Measurements from ENCODE around the gene GRM2. TPM values are rescaled to one million over a fixed set of nuclear protein-coding genes. Genes with fewer than 3 reads are reported as not detected.
A peak's percentile ranks its signal among the peaks of the same experiment; 100 is the strongest.

The GRM2 gene
- total RNA-seq, 1 experiment from 2014 or later, result 0.57 TPM

DNA sequence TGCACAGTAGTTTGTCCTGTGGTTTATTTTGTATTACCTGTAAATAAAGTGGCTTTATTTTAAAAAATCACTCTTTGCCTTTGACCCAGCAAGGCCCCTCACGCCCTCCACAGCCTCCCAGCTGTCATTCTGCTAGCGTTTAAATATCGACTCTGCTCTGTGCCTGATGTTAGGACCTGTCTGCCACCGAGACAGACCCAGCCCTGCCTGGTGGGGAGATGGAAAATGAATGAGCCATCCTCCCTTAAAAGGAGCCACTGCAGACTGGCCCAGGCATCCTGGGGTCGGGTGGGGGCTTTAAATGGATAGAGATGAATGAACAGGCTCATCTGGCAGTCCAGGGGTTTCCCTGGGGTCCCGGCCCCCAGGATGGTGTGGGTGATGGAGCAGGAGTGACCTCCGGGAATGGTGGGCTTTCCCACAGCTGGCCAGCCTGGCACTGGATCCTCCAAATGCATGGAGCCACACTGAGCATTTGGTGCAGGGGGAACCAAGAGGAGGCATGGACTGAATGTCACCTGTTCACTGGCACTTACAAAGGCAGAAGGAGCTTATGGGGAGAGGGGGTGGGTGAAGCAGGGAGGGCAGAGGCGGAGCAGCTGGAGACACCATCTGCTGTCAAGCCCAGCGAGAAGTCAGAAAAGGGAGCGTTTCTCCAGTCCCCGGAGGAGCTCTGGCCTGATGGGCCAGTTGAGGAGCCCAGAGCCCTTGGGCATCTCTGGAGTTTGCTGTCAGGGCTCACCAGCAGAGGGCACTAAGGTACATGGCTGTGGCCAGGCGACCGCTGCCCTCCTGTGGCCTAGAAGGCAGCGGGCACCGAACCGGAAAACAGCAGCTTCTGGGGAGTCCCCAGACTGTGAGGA is 11.9 kb downstream of the GRM2 start:
- Mint-ChIP-seq H3K27me3 (ENCODE audit: unreplicated experiment) (peaks cover 21% of the 10 kb centered on the region), H3K4me3 (ENCODE audit: low read depth, unreplicated experiment) (no peak overlapping the region), H3K4me1 (ENCODE audit: low read depth, unreplicated experiment) (no peaks in the 10 kb centered on the region), H3K36me3 (ENCODE audit: insufficient read depth, unreplicated experiment) (no peaks in the 10 kb centered on the region), H3K27ac (ENCODE audit: unreplicated experiment) (no peak overlapping the region), H3K9me3 (ENCODE audit: low read depth, unreplicated experiment) (no peaks in the 10 kb centered on the region)
- intact Hi-C loops (cut with micrococcal nuclease; ENCODE audit: unreplicated experiment), result loop anchor here (1.0 kb wide), 1 partner anchor 82 kb away; no protein-coding TSS in a partner anchor
- no TSS peak for BruUV-seq (replicated peaks)
- DNase-seq, result peak; percentile 84
- CTCF ChIA-PET, result interaction anchor here (0.5 to 1.7 kb wide), 5 partner anchors 80 to 697 kb away, joined by 3 to 30 read pairs (median 4); partner anchors contain the start of genes ABHD14B and RRP9
- TF ChIP-seq, protein P1, sequence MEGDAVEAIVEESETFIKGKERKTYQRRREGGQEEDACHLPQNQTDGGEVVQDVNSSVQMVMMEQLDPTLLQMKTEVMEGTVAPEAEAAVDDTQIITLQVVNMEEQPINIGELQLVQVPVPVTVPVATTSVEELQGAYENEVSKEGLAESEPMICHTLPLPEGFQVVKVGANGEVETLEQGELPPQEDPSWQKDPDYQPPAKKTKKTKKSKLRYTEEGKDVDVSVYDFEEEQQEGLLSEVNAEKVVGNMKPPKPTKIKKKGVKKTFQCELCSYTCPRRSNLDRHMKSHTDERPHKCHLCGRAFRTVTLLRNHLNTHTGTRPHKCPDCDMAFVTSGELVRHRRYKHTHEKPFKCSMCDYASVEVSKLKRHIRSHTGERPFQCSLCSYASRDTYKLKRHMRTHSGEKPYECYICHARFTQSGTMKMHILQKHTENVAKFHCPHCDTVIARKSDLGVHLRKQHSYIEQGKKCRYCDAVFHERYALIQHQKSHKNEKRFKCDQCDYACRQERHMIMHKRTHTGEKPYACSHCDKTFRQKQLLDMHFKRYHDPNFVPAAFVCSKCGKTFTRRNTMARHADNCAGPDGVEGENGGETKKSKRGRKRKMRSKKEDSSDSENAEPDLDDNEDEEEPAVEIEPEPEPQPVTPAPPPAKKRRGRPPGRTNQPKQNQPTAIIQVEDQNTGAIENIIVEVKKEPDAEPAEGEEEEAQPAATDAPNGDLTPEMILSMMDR (IDR thresholded peaks at IDR 0.05; ENCODE audit: unreplicated experiment), result peak; percentile 92

DNA sequence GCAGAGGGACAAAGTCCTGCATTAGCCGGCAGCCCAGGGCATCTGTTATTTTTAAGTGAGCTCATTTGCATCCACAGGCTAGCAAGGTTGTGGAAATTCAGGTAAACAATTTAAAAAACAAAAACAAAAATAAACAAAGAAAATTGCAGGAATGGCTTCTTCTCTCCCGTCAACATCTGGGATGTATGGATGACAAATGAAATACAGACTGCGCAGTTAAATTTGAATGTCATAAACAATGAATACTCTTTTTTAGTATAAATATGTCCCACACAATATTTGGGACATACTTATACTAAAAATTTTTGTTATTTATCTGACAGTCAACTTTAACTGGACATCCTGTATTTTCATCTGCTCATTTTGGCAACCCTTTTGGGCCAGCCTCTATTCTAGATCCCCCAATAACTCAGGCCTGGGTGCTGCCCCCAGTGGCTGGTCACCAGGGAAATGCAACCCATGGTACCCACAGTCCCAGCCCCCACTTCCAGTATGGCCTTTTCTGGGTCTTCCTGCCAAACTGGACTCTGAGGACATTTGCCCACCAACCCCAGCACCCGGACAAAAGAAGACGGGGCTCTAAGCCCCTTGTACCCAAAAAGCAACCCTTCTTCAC is 12.7 kb downstream of the GRM2 start:
- BruUV-seq (replicated peaks), result no TSS peak
- Mint-ChIP-seq H3K4me1 (ENCODE audit: low read depth, unreplicated experiment) (no peaks in the 10 kb centered on the region), H3K27me3 (ENCODE audit: unreplicated experiment) (peaks cover 15% of the 10 kb centered on the region), H3K4me3 (ENCODE audit: low read depth, unreplicated experiment) (no peak overlapping the region), H3K27ac (ENCODE audit: unreplicated experiment) (no peak overlapping the region), H3K36me3 (ENCODE audit: insufficient read depth, unreplicated experiment) (no peaks in the 10 kb centered on the region), H3K9me3 (ENCODE audit: low read depth, unreplicated experiment) (no peaks in the 10 kb centered on the region)
- CTCF ChIA-PET, result interaction anchor here (0.5 to 1.7 kb wide), 5 partner anchors 80 to 698 kb away, joined by 3 to 30 read pairs (median 4); partner anchors contain the start of genes ABHD14B and RRP9
- no peak for DNase-seq
- TF ChIP-seq, protein P1 (IDR thresholded peaks at IDR 0.05; ENCODE audit: unreplicated experiment), result no peak
- intact Hi-C loops (cut with micrococcal nuclease; ENCODE audit: unreplicated experiment), result loop anchor here (1.0 kb wide), 1 partner anchor 81 kb away; no protein-coding TSS in a partner anchor

DNA sequence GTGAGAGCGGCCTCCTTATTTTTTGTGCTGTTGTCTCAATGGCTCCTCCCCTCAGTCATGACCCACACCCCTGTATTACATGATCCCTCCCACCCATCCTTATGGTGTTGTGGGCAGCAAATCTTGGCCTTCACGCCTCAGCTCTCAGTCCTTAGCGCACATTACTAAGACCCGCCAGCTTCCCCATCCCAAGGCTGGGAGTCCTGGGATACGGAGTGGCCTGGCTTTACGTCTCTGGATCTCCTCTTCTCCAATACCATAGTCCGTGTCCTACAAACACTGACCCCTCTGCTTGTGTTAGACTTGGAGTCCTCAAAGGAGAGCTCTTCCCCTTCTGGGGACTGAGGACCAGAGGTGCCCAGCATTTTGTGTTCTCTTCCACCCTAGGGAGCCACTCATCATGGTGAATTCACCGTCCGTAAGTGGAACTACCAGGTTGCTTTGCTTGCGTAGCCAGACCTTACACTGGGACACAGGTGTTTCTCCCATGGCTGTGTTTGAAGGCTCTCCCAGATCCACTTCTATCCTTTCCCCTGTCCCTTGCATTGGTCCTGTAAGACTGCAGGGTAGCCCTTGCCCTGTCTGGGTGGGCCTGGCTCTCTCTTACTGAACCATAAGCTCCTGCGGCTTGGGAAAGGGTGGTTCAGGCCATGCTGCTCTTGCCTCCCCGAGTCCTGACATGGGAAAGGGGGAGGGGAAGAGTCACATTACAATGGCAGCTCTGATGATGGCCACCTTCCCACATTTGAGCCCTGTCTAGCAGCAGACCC is 13.6 kb downstream of the GRM2 start:
- no peak for DNase-seq
- Mint-ChIP-seq H3K4me1 (ENCODE audit: low read depth, unreplicated experiment) (no peaks in the 10 kb centered on the region), H3K27ac (ENCODE audit: unreplicated experiment) (no peak overlapping the region), H3K4me3 (ENCODE audit: low read depth, unreplicated experiment) (no peak overlapping the region), H3K36me3 (ENCODE audit: insufficient read depth, unreplicated experiment) (no peaks in the 10 kb centered on the region), H3K27me3 (ENCODE audit: unreplicated experiment) (peaks cover 9% of the 10 kb centered on the region), H3K9me3 (ENCODE audit: low read depth, unreplicated experiment) (no peaks in the 10 kb centered on the region)
- CTCF ChIA-PET, result interaction anchor here (1.7 kb wide), 1 partner anchor 79 kb away, joined by 30 read pairs; no protein-coding TSS in a partner anchor
- intact Hi-C loops (cut with micrococcal nuclease; ENCODE audit: unreplicated experiment), result no loop called here
- BruUV-seq (replicated peaks), result no TSS peak
- TF ChIP-seq, protein P1 (IDR thresholded peaks at IDR 0.05; ENCODE audit: unreplicated experiment), result no peak

DNA sequence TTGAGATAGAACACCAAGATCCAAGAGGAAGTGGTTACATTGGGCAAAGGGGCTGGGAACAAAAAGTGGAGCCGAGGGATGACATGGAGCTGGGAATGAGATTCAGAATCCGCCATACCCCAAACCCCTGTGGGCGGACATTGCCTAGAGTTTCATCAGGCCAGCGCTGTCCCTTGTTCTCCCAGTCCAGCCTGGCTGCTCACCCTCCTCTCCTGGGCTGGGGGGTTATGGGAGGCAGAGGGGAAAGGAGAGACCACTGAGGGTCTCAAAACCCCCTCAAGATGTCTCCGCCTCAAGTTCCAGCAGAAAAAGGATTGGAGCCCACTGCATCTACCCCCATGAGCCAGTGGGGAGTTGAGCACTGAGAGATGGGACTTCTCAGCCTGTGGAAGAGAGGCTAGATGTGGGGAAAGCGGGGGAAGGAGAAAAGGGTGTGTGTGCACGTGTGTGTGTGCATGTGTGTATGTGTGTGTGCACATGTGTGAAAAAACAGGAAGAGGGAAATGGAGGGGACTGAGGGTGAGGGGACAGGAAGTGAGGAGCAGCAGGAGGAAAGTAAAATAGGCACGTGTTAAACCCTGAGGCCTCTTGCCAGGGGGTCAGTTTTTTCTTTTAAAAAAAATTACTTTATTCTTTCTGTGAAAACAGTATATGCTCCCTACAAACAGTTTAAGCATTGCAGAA is 14.3 kb downstream of the GRM2 start:
- Mint-ChIP-seq H3K4me3 (ENCODE audit: low read depth, unreplicated experiment) (no peak overlapping the region), H3K4me1 (ENCODE audit: low read depth, unreplicated experiment) (no peaks in the 10 kb centered on the region), H3K27ac (ENCODE audit: unreplicated experiment) (no peak overlapping the region), H3K27me3 (ENCODE audit: unreplicated experiment) (peaks cover 9% of the 10 kb centered on the region), H3K9me3 (ENCODE audit: low read depth, unreplicated experiment) (no peaks in the 10 kb centered on the region), H3K36me3 (ENCODE audit: insufficient read depth, unreplicated experiment) (no peaks in the 10 kb centered on the region)
- TF ChIP-seq, protein P1 (IDR thresholded peaks at IDR 0.05; ENCODE audit: unreplicated experiment), result no peak
- intact Hi-C loops (cut with micrococcal nuclease; ENCODE audit: unreplicated experiment), result no loop called here
- DNase-seq, result no peak
- BruUV-seq (replicated peaks), result no TSS peak
- CTCF ChIA-PET, result no interaction called here

Measured in Calu3 (cell line).